Fibroblast of villous mesenchyme (primary cell): ENCODE data around the gene MS4A14. TPM values are rescaled to one million over a fixed set of nuclear protein-coding genes. Genes with fewer than 3 reads are reported as not detected.

Experiments used
- DNase-seq: peaks from one replicate; pipeline ENCODE4 v3.0.0-alpha.2; 2010; ENCODE audit warnings: low read depth
- H3K4me3 ChIP-seq: 2 replicates; pipeline ENCODE4 v1.5.1; 2011; ENCODE audit warnings: low read depth, mild to moderate bottlenecking, low read length
- total RNA-seq: library from RNA; depleted of rRNA; stranded (reverse); fragments of >200 nt; gene quantifications from 2 replicates; pipeline ENCODE4 v1.2.3, GENCODE V29; 2012
- TF ChIP-seq, protein P1 (sequence below): IDR thresholded peaks from 2 replicates; pipeline ENCODE4 v1.5.1; 2012; ENCODE audit warnings: low read depth, mild to moderate bottlenecking, low read length; ENCODE audit not compliant: insufficient read depth

MS4A14 gene
- total RNA-seq, 1 donor: not detected

DNA sequence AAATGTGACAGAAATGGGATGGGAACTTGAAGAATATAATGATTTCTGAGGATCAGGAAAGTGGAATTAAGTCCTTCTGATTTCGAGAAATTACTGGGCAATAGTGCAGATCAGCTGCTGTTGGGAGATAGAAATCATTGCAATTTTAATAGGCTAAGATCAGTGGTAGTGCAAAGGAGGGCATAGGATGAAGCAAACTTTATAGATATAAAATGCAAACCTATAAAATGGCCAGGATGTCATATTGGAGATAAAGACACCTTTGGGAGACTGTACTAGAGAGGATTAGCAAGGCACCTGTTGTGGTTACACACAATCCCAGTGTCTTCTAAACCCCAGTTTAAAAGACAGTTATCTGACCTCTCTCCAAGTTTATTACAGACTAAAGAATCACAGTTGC is 24.4 kb upstream of the MS4A14 start:
- no peak for DNase-seq
- TF ChIP-seq, protein P1, sequence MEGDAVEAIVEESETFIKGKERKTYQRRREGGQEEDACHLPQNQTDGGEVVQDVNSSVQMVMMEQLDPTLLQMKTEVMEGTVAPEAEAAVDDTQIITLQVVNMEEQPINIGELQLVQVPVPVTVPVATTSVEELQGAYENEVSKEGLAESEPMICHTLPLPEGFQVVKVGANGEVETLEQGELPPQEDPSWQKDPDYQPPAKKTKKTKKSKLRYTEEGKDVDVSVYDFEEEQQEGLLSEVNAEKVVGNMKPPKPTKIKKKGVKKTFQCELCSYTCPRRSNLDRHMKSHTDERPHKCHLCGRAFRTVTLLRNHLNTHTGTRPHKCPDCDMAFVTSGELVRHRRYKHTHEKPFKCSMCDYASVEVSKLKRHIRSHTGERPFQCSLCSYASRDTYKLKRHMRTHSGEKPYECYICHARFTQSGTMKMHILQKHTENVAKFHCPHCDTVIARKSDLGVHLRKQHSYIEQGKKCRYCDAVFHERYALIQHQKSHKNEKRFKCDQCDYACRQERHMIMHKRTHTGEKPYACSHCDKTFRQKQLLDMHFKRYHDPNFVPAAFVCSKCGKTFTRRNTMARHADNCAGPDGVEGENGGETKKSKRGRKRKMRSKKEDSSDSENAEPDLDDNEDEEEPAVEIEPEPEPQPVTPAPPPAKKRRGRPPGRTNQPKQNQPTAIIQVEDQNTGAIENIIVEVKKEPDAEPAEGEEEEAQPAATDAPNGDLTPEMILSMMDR: no peak
- no peak overlapping the region for H3K4me3 ChIP-seq

DNA sequence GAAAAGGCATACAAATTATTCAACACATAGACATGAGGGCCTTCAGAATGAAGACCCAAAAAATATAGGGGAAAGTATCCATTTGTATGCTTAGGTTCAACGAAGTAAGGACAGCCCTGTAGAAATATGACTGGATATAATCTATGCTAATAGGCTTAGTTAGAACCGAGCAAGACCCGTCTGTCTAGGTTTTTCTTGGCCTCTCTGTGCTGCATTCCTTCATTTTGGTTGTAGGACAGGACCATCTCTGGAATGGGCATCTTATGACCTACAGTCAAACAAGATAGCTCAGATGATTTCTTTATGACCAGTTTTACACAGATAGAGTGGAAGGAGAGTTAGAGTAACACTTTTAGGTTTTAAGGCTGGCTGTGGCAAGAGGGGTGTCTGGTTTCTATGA is 23.5 kb upstream of the MS4A14 start:
- H3K4me3 ChIP-seq: no peak overlapping the region
- TF ChIP-seq, protein P1: no peak
- DNase-seq: no peak

DNA sequence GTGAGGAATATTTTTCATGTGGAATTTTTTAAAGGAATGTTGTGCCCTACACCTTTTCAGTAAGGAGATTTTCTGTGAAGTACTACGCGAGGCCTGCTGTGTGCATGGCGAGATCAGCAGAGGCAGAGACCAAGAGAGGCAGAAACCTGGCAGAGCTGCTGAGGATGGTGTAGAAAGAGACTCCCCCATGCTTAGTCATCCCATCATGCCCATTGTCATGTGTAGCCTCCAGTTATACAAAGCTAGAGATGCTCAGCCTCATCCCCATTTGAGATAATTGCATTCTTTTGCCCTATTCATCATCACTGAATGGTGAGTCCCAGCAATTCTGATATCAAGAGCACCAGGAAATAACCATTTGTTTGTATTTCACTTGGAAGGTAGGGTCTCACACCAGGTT is 20.9 kb upstream of the MS4A14 start:
- no peak overlapping the region for H3K4me3 ChIP-seq
- DNase-seq: no peak
- TF ChIP-seq, protein P1: no peak

DNA sequence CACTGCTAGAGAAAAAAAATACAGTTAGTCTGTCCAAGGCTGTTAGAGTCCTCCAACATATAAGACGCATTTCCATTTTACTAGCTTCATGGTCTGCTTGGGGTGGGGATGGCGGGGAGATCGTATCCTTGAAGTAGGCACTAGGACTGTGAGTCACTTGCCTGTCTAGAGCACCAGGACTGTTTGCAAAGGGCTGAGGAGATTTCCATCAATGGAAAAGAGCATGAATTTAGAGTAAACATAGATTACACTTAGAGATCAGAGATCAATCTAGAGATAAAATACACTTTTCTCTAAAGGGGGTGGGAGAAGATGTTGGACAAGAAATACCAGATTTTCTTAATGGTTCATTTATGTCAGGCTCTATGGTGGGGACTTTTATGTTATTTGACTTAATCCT is 19.7 kb upstream of the MS4A14 start:
- DNase-seq: no peak

DNA sequence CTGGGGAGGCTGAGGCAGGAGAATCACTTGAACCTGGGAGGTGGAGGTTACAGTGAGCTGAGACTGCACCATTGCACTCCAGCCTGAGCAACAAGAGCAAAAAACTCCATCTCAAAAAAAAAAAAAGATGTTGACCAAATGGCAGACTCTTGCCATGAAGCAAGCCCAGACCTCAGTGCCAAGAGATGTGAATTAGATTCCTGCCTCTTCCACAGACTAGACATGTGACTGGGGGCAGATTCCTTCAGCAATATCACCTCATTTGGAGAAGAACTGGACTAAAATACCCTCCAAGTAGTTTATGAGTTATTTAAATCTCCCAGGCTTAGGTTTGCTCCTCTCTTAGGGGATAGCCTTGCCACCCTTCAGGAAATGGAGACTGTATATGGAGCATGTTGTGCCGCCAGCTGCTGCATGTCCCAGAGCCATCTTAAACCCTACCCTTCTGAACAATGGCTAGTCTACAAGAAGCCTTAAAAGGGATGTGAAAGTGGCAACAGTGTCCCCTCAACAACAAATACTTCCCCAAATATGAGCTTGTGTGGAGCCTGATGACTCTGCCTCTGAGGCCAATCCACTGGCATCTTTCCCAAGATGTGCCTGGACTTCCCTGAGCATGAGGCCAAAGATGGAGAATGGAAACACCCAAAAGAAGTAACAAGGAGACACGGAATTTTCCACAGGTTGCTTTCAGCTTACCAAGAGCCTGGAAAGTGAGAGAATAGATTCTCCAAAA is 18.7 kb upstream of the MS4A14 start:
- no peak for DNase-seq
- TF ChIP-seq, protein P1: no peak

More for the DNA sequence above, 19.7 kb upstream of the MS4A14 start:
- TF ChIP-seq, protein P1: no peak
- no peak overlapping the region for H3K4me3 ChIP-seq

DNA sequence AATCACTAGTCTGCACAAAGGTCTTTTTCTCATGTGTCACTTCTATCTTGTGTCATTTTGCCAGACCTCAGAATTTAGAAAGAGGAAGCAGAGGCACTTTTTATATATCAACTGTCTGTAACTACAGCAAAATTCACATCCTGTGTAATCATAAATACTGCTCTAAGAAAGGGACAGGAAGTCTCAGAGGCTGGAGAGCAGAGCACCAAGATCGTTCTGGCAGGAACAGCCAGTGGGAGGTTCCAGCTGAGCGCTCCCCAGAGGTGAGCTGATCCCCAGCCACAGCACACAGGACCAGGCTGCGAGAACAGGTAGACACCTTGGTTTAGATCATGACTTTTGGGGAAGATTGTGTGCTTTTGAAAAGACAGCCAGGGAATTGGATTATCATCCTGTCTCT is 17.9 kb upstream of the MS4A14 start, which contains the start of gene MS4A7:
TSS of gene MS4A7 (plus strand) at position 179 of the 400 bp plus-strand sequence. CDS start 4,610 bp downstream, outside the sequence.
- H3K4me3 ChIP-seq: no peak within 1 kb of the TSS
- TF ChIP-seq, protein P1: no peak
- DNase-seq: no peak

More for the DNA sequence above, 18.7 kb upstream of the MS4A14 start:
- H3K4me3 ChIP-seq: no peak overlapping the region
